B cell (primary cell): ENCODE data around the gene HES5.

Experiments
- EZH2 ChIP-seq: IDR thresholded peaks from 2 replicates; pipeline ENCODE4 v1.6.1; 2012; ENCODE audit warnings: borderline replicate concordance, low read depth, mild to moderate bottlenecking, moderate library complexity, low read length; ENCODE audit not compliant: insufficient read depth, poor library complexity, severe bottlenecking
- TF ChIP-seq, protein P1 (sequence below): fragments of 200-600 bp; IDR thresholded peaks from one replicate; pipeline ENCODE4 v1.8.0; 2022; ENCODE audit warnings: antibody characterized with exemption, mild to moderate bottlenecking

DNA sequence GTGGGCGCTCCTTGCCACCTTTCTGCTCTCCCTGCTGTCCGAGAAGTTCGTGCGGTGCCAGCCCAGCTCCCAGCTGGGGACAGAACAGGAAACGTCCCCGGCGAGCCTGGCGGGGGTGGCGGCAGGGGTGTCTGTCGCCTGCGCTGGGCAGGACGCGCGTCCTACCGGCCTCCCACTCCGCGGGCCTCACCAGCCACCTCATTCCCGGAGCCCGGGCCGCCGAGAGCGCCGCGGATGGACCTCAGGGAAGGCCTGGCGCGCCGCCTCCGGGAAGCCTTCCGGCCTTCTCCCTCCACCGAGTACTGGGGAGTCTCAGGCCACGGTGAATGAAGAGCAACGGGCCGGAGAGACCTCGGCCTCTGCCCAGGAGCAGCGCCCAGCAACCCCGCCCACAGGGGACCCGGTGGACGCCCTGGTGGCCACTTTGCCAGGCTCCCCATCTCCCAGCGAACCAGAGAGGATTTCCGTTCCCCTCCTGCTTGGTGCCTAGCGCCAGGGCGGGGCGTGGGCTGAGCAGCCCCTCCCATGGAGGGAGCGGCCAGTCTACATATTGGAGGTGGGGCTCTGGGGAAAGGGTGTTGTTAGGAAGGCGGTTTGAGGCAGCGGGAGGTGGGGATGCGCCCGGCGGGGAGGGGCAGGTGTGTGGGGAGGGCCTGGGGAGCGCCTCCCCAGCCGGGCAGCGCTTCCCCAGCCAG, 16.6 kb upstream of the HES5 start:
- TF ChIP-seq, protein P1, sequence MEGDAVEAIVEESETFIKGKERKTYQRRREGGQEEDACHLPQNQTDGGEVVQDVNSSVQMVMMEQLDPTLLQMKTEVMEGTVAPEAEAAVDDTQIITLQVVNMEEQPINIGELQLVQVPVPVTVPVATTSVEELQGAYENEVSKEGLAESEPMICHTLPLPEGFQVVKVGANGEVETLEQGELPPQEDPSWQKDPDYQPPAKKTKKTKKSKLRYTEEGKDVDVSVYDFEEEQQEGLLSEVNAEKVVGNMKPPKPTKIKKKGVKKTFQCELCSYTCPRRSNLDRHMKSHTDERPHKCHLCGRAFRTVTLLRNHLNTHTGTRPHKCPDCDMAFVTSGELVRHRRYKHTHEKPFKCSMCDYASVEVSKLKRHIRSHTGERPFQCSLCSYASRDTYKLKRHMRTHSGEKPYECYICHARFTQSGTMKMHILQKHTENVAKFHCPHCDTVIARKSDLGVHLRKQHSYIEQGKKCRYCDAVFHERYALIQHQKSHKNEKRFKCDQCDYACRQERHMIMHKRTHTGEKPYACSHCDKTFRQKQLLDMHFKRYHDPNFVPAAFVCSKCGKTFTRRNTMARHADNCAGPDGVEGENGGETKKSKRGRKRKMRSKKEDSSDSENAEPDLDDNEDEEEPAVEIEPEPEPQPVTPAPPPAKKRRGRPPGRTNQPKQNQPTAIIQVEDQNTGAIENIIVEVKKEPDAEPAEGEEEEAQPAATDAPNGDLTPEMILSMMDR = no peak
- no peak for TF ChIP-seq EZH2
